ENCODE results near the gene TMEM225B. TPM values are rescaled to one million over a fixed set of nuclear protein-coding genes. Genes with fewer than 3 reads are reported as not detected.
"Not testable (repeated sequence)": the region's sequence is repeated elsewhere in the genome, so short reads cannot be mapped to it uniquely, and the experiment has no call there.

Gene TMEM225B
- total RNA-seq, 1 donor from 2014 or later = 0.43 TPM

- no peak for TF ChIP-seq CTCF (IDR thresholded peaks at IDR 0.05)
- Histone ChIP-seq H3K4me3 (peak overlapping the region in 1 of 2 donors; percentile 85), H3K27me3 (no peaks in the 10 kb centered on the region), H3K4me1 (peaks cover 3 to 15% of the 10 kb centered on the region in 2 donors), H3K27ac (no peak overlapping the region), H3K9me3 (no peaks in the 10 kb centered on the region), H3K36me3 (peaks cover 40 to 63% of the 10 kb centered on the region in 2 donors)
- intact Hi-C loops (cut with DNase I) = no loop called here
- DNase-seq (ENCODE audit: low spot score in 2 of 2) = no peak
These were observed 37.0 kb upstream of the TMEM225B start for GRCh38 chr7:99560834-99561736.

- no peaks in the 10 kb centered on the region for H3K9me3 ChIP-seq
- no peak overlapping the region for H3K27ac ChIP-seq
- no peak overlapping the region for H3K4me3 ChIP-seq
- peaks cover 45 to 59% of the 10 kb centered on the region in 2 donors for H3K36me3 ChIP-seq
- DNase-seq (ENCODE audit: low spot score in 2 of 2) = no peak
- no peak for TF ChIP-seq CTCF (IDR thresholded peaks at IDR 0.05)
- intact Hi-C loops (cut with DNase I) = no loop called here
- H3K27me3 ChIP-seq = no peaks in the 10 kb centered on the region
- H3K4me1 ChIP-seq = peaks cover 3 to 15% of the 10 kb centered on the region in 2 donors
These were observed 36.4 kb upstream of the TMEM225B start for GRCh38 chr7:99561737-99562051.

- H3K27me3 ChIP-seq = no peaks in the 10 kb centered on the region
- no peak for TF ChIP-seq CTCF (IDR thresholded peaks at IDR 0.05)
- H3K36me3 ChIP-seq = peaks cover 45 to 65% of the 10 kb centered on the region in 2 donors
- no peak overlapping the region for H3K4me3 ChIP-seq
- intact Hi-C loops (cut with DNase I) = no loop called here
- no peak for DNase-seq (ENCODE audit: low spot score in 2 of 2)
- peaks cover 3 to 15% of the 10 kb centered on the region in 2 donors for H3K4me1 ChIP-seq
- H3K27ac ChIP-seq = peak overlapping the region; percentile 10 to 48
- no peaks in the 10 kb centered on the region for H3K9me3 ChIP-seq
These were observed 35.8 kb upstream of the TMEM225B start for GRCh38 chr7:99562114-99562784.

GRCh38 chr7:99562832-99563231 is 35.2 kb upstream of the TMEM225B start:
- intact Hi-C loops (cut with DNase I) = no loop called here
- Histone ChIP-seq H3K27me3 (no peaks in the 10 kb centered on the region), H3K27ac (peak overlapping the region; percentile 10 to 48), H3K4me3 (no peak overlapping the region), H3K36me3 (peaks cover 45 to 65% of the 10 kb centered on the region in 2 donors), H3K9me3 (no peaks in the 10 kb centered on the region), H3K4me1 (peaks cover 3 to 15% of the 10 kb centered on the region in 2 donors)
- no peak for TF ChIP-seq CTCF (IDR thresholded peaks at IDR 0.05)
- DNase-seq (ENCODE audit: low spot score in 2 of 2) = no peak

GRCh38 chr7:99563650-99564049 is 34.4 kb upstream of the TMEM225B start:
- H3K27ac ChIP-seq = no peak overlapping the region
- peaks cover 47 to 68% of the 10 kb centered on the region in 2 donors for H3K36me3 ChIP-seq
- intact Hi-C loops (cut with DNase I) = no loop called here
- H3K27me3 ChIP-seq = no peaks in the 10 kb centered on the region
- H3K4me3 ChIP-seq = no peak overlapping the region
- H3K4me1 ChIP-seq = peaks cover 3 to 15% of the 10 kb centered on the region in 2 donors
- no peak for TF ChIP-seq CTCF (IDR thresholded peaks at IDR 0.05)
- H3K9me3 ChIP-seq = no peaks in the 10 kb centered on the region
- DNase-seq (ENCODE audit: low spot score in 2 of 2) = no peak

- DNase-seq (ENCODE audit: low spot score in 2 of 2); intact Hi-C loops (cut with DNase I); H3K9me3 ChIP-seq; H3K4me3 ChIP-seq; H3K4me1 ChIP-seq; H3K27me3 ChIP-seq; H3K27ac ChIP-seq: not testable (repeated sequence)
- peaks cover 27 to 71% of the 10 kb centered on the region in 2 donors for H3K36me3 ChIP-seq
These were observed 29.3 kb upstream of the TMEM225B start for GRCh38 chr7:99568770-99569169.

Measured in ascending aorta (tissue), 2 donors.